Heart left ventricle (tissue), 16 donors: ENCODE data around the gene STRBP. TPM values are rescaled to one million over a fixed set of nuclear protein-coding genes. Genes with fewer than 3 reads are reported as not detected.

Source experiments
- ATAC-seq, 4 donors: fragments of 200-7000 bp; cut with Tn5 transposase; one replicate each; pipeline ENCODE4 v1.9.1; 2020 to 2022; ENCODE audit warnings: moderate library complexity in 4 of 4, mild to moderate bottlenecking in 3 of 4, moderate number of reproducible peaks in 1 of 4
- DNase-seq, 5 donors: peaks; one replicate each; pipeline ENCODE4 v3.0.0-alpha.2; 2020
- H3K27ac ChIP-seq, 12 donors: fragments of 200-600 bp; sonication (generic) in 4 of 12; one replicate each; pipeline versions ENCODE4 v1.5.0 to v1.8.0; 2016 to 2022; ENCODE audit warnings: mild to moderate bottlenecking in 2 of 12
- H3K27me3 ChIP-seq, 9 donors: fragments of 200-600 bp; sonication (generic) in 2 of 9; one replicate each; pipeline versions ENCODE4 v1.5.1 to v1.8.0; 2016 to 2022; ENCODE audit warnings: mild to moderate bottlenecking in 3 of 9
- H3K36me3 ChIP-seq, 9 donors: fragments of 200-600 bp; sonication (generic) in 2 of 9; one replicate each; pipeline versions ENCODE4 v1.5.0 to v1.8.0; 2018 to 2022; ENCODE audit warnings: mild to moderate bottlenecking in 2 of 9
- H3K4me1 ChIP-seq, 12 donors: fragments of 200-600 bp; sonication (generic) in 4 of 12; one replicate each; pipeline versions ENCODE4 v1.5.0 to v1.8.0; 2016 to 2022; ENCODE audit warnings: mild to moderate bottlenecking in 3 of 12
- H3K4me3 ChIP-seq, 12 donors: fragments of 200-600 bp; sonication (generic) in 4 of 12; one replicate each; pipeline versions ENCODE4 v1.5.0 to v1.8.0; 2017 to 2022; ENCODE audit warnings: mild to moderate bottlenecking in 9 of 12, moderate library complexity in 4 of 12
- H3K9me3 ChIP-seq, 12 donors: fragments of 200-600 bp; sonication (generic) in 4 of 12; one replicate each; pipeline versions ENCODE4 v1.5.0 to v1.8.0; 2016 to 2022; ENCODE audit warnings: mild to moderate bottlenecking in 1 of 12
- POLR2A ChIP-seq, 2 donors: fragments of 450-650 bp; IDR thresholded peaks; one replicate each; pipeline ENCODE4 v1.6.1; 2017; ENCODE audit warnings: antibody characterized with exemption in 2 of 2, mild to moderate bottlenecking in 2 of 2, moderate library complexity in 2 of 2
- WGBS, 4 donors: extraction: QIAGEN DNeasy Blood & Tissue Kit in 2 of 4; methylation state at CpG; one replicate each; pipeline versions ENCODE4 v1.1.5 to v1.1.7; 2013 to 2018; 5-methylcytosine and 5-hydroxymethylcytosine counted together
- intact Hi-C, 10 donors: fragments of 100-400 bp; cut with DNase I; formaldehyde crosslinking; loops; one replicate each; pipeline versions ENCODE4 v1.11.1 to v1.14.2; 2022
- polyA plus RNA-seq, 2 donors: library from polyadenylated mRNA; stranded (reverse); fragments of 200-250 nt; gene quantifications; one replicate each; pipeline ENCODE4 v1.2.3, GENCODE V29; 2013
- total RNA-seq, 9 donors: library from RNA; depleted of rRNA in 2 of 9; stranded (reverse); fragments of >200 nt in 2 of 9; fragmentation: NEBNext Ultra II Directional in 3 of 9; extraction: Animal tissue kit (Norgen Biotek cat#: 25700) in 3 of 9; gene quantifications; one replicate each; pipeline versions ENCODE4 v1.1.0 to v1.2.4, GENCODE V29; 2016 to 2023
- TF ChIP-seq, protein P1 (sequence below), 12 donors: fragments of 200-600 bp; sonication (generic) in 4 of 12; IDR thresholded peaks; one replicate each; pipeline versions ENCODE4 v1.5.0 to v1.8.0; 2018 to 2022; ENCODE audit warnings: antibody characterized with exemption in 12 of 12, mild to moderate bottlenecking in 5 of 12
- donor health status: ischemic (EF 13 %, LVEDD 7.1; RV severe dilation, severe dysfunction).
- donor health status: healthy with polysubstance abuse.
- donor health status: DM: no; HTN: yes; CAD: no.
- donor health status: DM: no; HTN: no; CAD: no.
- donor health status: ischemic (EF 25% LVEDD 6.9; RV normal size, moderate dysfunction).
- donor health status: ischemic (EF 25% LVEDD 5.7; RV mildly dilated, moderate dysfunction).
- donor health status: healthy.
- donor health status: DM: yes; HTN: yes; CAD: no.
- donor health status: ischemic (EF 35%, LVEDD 5.7; RV mildly dilated, moderate dysfunction).
- donor health status: nonischemic (EF 11% LVEDD 7.7; RV severe dilation, severe dysfunction).
- donor health status: DM: yes; HTN: yes; CAD: no.
- donor health status: PGD.
- donor health status: ischemic (EF 29% LVEDD 5.4; RV normal size, mild dysfunction).
- donor health status: nonischemic (EF 23%, LVEDD 6.1; RV moderate dilation, normal function).

The STRBP gene
- total and polyA plus RNA-seq, 11 donors, result 5.9 to 24.4 (median 18.7) TPM

DNA sequence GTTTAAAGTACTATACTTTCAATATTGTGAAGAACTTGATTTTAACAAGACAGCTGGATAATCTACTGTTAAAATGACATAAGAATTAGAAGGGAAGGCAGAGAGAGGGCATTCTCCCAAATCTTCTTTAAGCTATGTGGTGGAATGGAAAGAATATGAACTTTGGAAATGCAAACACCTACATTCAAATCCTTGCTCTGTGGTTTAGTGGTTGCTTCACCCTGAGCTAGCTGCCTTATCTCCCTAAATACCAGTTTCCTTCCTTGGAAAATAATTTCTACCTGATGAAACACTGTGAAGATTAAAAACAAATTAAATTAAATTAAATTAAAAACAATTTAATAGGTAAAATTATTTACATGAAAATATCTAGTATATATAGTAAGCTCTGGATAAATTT, 136.4 kb downstream of the STRBP start:
- intact Hi-C loops, result loop anchor here in 1 of 10 donors (10.0 kb wide), 1 partner anchor 53 kb away; no protein-coding TSS in a partner anchor

DNA sequence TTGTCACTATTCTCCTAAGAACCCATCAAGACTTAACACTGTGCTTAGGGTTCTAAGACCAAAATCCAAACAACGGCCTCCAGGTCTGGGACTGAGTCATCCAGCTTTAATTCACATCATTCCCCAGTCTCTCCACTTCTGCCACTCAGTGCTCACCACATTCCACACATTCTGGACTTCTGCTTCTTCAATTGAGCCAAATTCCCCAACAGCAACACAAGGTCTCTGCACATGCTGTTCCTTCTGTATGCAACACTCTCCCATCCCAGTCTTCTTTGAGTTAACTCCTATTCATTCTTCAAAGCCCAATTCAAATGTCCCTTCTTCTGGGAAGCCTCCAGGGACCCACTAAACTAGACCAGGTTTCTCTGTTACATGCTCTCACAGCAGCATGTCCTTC, 137.1 kb downstream of the STRBP start:
- intact Hi-C loops, result loop anchor here in 1 of 10 donors (10.0 kb wide), 1 partner anchor 54 kb away; no protein-coding TSS in a partner anchor
- Histone ChIP-seq H3K36me3 (peaks cover 0 to 47% (median 8%) of the 10 kb centered on the region in 9 donors), H3K4me1 (no peaks in the 10 kb centered on the region), H3K9me3 (no peaks in the 10 kb centered on the region), H3K27me3 (no peaks in the 10 kb centered on the region), H3K4me3 (no peak overlapping the region), H3K27ac (no peak overlapping the region)
- 52 to 76% (median 67%) methylated on average over 1 of the region's 1 CpG for WGBS, 4 donors
- DNase-seq (no peak), ATAC-seq (no peak)
- TF ChIP-seq, protein P1, sequence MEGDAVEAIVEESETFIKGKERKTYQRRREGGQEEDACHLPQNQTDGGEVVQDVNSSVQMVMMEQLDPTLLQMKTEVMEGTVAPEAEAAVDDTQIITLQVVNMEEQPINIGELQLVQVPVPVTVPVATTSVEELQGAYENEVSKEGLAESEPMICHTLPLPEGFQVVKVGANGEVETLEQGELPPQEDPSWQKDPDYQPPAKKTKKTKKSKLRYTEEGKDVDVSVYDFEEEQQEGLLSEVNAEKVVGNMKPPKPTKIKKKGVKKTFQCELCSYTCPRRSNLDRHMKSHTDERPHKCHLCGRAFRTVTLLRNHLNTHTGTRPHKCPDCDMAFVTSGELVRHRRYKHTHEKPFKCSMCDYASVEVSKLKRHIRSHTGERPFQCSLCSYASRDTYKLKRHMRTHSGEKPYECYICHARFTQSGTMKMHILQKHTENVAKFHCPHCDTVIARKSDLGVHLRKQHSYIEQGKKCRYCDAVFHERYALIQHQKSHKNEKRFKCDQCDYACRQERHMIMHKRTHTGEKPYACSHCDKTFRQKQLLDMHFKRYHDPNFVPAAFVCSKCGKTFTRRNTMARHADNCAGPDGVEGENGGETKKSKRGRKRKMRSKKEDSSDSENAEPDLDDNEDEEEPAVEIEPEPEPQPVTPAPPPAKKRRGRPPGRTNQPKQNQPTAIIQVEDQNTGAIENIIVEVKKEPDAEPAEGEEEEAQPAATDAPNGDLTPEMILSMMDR (IDR thresholded peaks at IDR 0.05), result no peak
- TF ChIP-seq POLR2A (IDR thresholded peaks at IDR 0.05), result no peak

More for the DNA sequence above, 136.4 kb downstream of the STRBP start:
- DNase-seq (no peak), ATAC-seq (no peak)
- H3K27ac ChIP-seq, result no peak overlapping the region
- no peaks in the 10 kb centered on the region for H3K4me1 ChIP-seq
- TF ChIP-seq, protein P1 (IDR thresholded peaks at IDR 0.05), result no peak
- no peak for TF ChIP-seq POLR2A (IDR thresholded peaks at IDR 0.05)
- no peaks in the 10 kb centered on the region for H3K27me3 ChIP-seq
- no peaks in the 10 kb centered on the region for H3K9me3 ChIP-seq
- peaks cover 0 to 48% (median 8%) of the 10 kb centered on the region in 9 donors for H3K36me3 ChIP-seq
- H3K4me3 ChIP-seq, result no peak overlapping the region

DNA sequence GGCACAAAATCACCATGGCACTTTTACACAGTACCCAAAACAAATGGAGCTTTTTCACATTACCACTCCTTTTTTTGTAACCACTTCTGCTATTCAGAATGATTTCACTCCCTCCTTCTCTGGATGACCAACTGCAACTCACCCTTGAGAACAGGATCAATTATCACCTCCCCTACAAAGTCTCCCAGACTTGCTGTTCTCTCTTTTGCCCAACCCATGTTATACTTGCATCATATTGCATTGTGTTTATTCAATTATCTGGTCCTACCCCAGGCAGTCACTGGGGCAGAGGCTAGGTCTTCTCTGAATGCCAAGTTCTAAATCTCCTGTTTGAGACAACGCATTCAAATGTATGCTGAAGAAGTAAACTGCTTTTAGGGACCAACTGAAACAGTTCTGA, 139.0 kb downstream of the STRBP start:
- TF ChIP-seq POLR2A (IDR thresholded peaks at IDR 0.05), result no peak
- TF ChIP-seq, protein P1 (IDR thresholded peaks at IDR 0.05), result no peak
- peaks cover 0 to 37% (median 8%) of the 10 kb centered on the region in 9 donors for H3K36me3 ChIP-seq
- H3K4me1 ChIP-seq, result no peaks in the 10 kb centered on the region
- DNase-seq (no peak), ATAC-seq (no peak)
- H3K27me3 ChIP-seq, result no peaks in the 10 kb centered on the region
- WGBS, 4 donors, result 96 to 100% (median 98%) methylated on average over 1 of the region's 1 CpG
- no peak overlapping the region for H3K4me3 ChIP-seq
- H3K9me3 ChIP-seq, result no peaks in the 10 kb centered on the region
- H3K27ac ChIP-seq, result no peak overlapping the region
- intact Hi-C loops, result no loop called here

DNA sequence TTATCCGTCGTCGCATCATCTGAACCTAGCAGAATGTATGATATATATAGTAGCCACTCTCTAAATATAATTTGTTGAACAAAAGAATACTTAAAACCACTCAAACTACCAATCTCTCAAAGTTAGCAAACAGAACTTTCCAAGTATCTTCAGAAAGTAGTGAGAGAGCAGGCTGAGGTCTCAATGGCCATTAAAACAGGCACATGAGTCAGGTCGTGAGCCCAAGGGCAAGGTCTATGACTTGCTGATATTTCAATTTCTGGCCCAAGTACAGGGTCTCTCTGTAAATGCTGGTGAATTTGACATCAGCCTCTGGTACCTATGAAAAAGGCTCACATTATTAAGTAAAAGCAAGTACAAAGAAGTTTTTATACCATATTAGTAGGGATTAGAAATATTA, 139.8 kb downstream of the STRBP start:
- H3K9me3 ChIP-seq, result no peaks in the 10 kb centered on the region
- no peaks in the 10 kb centered on the region for H3K27me3 ChIP-seq
- no peak overlapping the region for H3K27ac ChIP-seq
- H3K4me1 ChIP-seq, result no peaks in the 10 kb centered on the region
- ATAC-seq (no peak), DNase-seq (no peak)
- intact Hi-C loops, result no loop called here
- WGBS, 4 donors, result 93 to 97% (median 96%) methylated on average over 4 of the region's 4 CpGs
- no peak overlapping the region for H3K4me3 ChIP-seq
- peaks cover 0 to 36% (median 8%) of the 10 kb centered on the region in 9 donors for H3K36me3 ChIP-seq
- no peak for TF ChIP-seq POLR2A (IDR thresholded peaks at IDR 0.05)
- TF ChIP-seq, protein P1 (IDR thresholded peaks at IDR 0.05), result no peak
